Endothelial cell (in vitro differentiated cells): Measurements from ENCODE around the gene NEGR1. TPM values are rescaled to one million over a fixed set of nuclear protein-coding genes. Genes with fewer than 3 reads are reported as not detected.

Experiments
- DNase-seq: peaks from one replicate; pipeline ENCODE4 v3.0.0; 2021; ENCODE audit warnings: low spot score
- H3K27ac Mint-ChIP-seq: one replicate; pipeline ENCODE4 v1.8.0; 2021; ENCODE audit warnings: mixed read lengths, inconsistent platforms; ENCODE audit not compliant: unreplicated experiment
- H3K27me3 Mint-ChIP-seq: one replicate; pipeline ENCODE4 v1.8.0; 2021; ENCODE audit warnings: mild to moderate bottlenecking, moderate library complexity, mixed read lengths, inconsistent platforms; ENCODE audit not compliant: unreplicated experiment
- H3K36me3 Mint-ChIP-seq: one replicate; pipeline ENCODE4 v1.8.0; 2021; ENCODE audit warnings: mild to moderate bottlenecking, low read depth, mixed read lengths, inconsistent platforms; ENCODE audit not compliant: unreplicated experiment
- H3K4me1 Mint-ChIP-seq: one replicate; pipeline ENCODE4 v1.8.0; 2021; ENCODE audit warnings: mild to moderate bottlenecking, mixed read lengths, inconsistent platforms; ENCODE audit not compliant: unreplicated experiment
- H3K4me3 Mint-ChIP-seq: one replicate; pipeline ENCODE4 v1.8.0; 2021; ENCODE audit warnings: mild to moderate bottlenecking, mixed read lengths, inconsistent platforms; ENCODE audit not compliant: unreplicated experiment
- H3K9me3 Mint-ChIP-seq: one replicate; pipeline ENCODE4 v1.8.0; 2021; ENCODE audit warnings: mixed read lengths, inconsistent platforms; ENCODE audit not compliant: unreplicated experiment
- CTCF ChIP-seq: fragments of 200-600 bp; sonication (generic); IDR thresholded peaks from one replicate; pipeline ENCODE4 v1.5.0; 2021; ENCODE audit warnings: antibody characterized with exemption; ENCODE audit not compliant: unreplicated experiment
- total RNA-seq: library from RNA; stranded (reverse); fragmentation: NEBNext Ultra II Directional; extraction: Animal tissue kit (Norgen Biotek cat#: 25700); gene quantifications from one replicate; pipeline ENCODE4 v1.2.1, GENCODE V29; 2021; ENCODE audit not compliant: unreplicated experiment

NEGR1 gene
- total RNA-seq, 1 donor from 2014 or later, result 2.9 TPM

DNA sequence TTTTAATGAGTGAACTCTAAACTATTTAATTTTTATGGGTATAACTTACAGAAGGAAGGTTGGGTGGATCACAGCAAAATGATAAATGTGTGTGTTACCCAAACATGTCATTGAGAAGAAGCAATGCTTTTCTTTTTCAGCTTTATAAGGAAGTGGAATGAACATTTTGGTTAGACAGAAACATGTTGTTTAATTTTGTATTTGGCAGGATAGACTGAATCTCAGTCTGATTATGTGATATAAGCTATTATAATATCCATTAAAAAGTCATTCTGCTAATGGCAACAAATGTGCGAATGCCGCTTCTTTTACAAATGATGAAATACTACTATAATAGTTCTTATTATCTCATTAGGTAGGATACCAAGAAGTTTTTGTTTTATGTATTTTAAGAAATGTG, 919.6 kb downstream of the NEGR1 start:
- H3K27me3 Mint-ChIP-seq, result no peaks in the 10 kb centered on the region
- no peaks in the 10 kb centered on the region for H3K4me1 Mint-ChIP-seq
- H3K36me3 Mint-ChIP-seq, result no peaks in the 10 kb centered on the region

GRCh38 chr1:71362076-71362475, 920.3 kb downstream of the NEGR1 start:
- Mint-ChIP-seq H3K9me3 (no peaks in the 10 kb centered on the region), H3K36me3 (no peaks in the 10 kb centered on the region), H3K27ac (no peak overlapping the region), H3K4me1 (no peaks in the 10 kb centered on the region), H3K27me3 (no peaks in the 10 kb centered on the region), H3K4me3 (no peak overlapping the region)
- DNase-seq, result no peak
- TF ChIP-seq CTCF, result no peak

More for the DNA sequence above, 919.6 kb downstream of the NEGR1 start:
- no peak for TF ChIP-seq CTCF
- Mint-ChIP-seq H3K9me3 (no peaks in the 10 kb centered on the region), H3K4me3 (no peak overlapping the region), H3K27ac (no peak overlapping the region)
- DNase-seq, result no peak

GRCh38 chr1:71357708-71358107, 924.6 kb downstream of the NEGR1 start:
- TF ChIP-seq CTCF, result no peak
- Mint-ChIP-seq H3K27me3 (no peaks in the 10 kb centered on the region), H3K4me3 (no peak overlapping the region), H3K27ac (no peak overlapping the region), H3K36me3 (no peaks in the 10 kb centered on the region), H3K4me1 (no peaks in the 10 kb centered on the region), H3K9me3 (no peaks in the 10 kb centered on the region)
- DNase-seq, result no peak

GRCh38 chr1:71351438-71351837, 930.9 kb downstream of the NEGR1 start:
- Mint-ChIP-seq H3K9me3 (no peaks in the 10 kb centered on the region), H3K4me1 (peaks cover 2% of the 10 kb centered on the region), H3K27ac (no peak overlapping the region), H3K27me3 (no peaks in the 10 kb centered on the region), H3K36me3 (no peaks in the 10 kb centered on the region), H3K4me3 (no peak overlapping the region)
- no peak for TF ChIP-seq CTCF
- no peak for DNase-seq

DNA sequence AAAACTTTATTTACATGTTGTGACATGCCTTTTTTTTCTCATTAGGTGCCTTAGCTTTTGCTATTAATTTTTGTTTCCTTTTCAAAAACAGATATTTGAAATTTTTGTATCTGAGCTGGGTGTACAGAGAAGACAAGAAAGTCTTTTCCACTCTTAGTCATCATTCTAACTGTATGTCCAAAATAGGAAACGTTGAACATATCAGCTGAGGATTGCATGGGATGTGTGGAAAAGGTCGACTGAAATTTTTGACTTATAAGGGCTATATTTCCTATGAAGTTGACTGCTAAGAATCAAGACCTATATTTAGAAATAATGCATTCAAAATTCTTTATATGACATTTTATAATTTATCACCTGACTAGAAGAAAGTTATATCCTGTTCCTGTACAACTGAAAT, 931.5 kb downstream of the NEGR1 start:
- no peaks in the 10 kb centered on the region for H3K27me3 Mint-ChIP-seq
- no peaks in the 10 kb centered on the region for H3K36me3 Mint-ChIP-seq
- no peak overlapping the region for H3K4me3 Mint-ChIP-seq
- no peak for TF ChIP-seq CTCF
- H3K27ac Mint-ChIP-seq, result no peak overlapping the region
- H3K9me3 Mint-ChIP-seq, result no peaks in the 10 kb centered on the region
- no peak for DNase-seq
- peaks cover 2% of the 10 kb centered on the region for H3K4me1 Mint-ChIP-seq
